GM20000 (cell line): ENCODE measurements around the gene ATP1A4.

ENCODE experiments used
- DNase-seq: peaks from one replicate; pipeline ENCODE4 v3.0.0; 2012; ENCODE audit warnings: low spot score
- CTCF ChIP-seq: IDR thresholded peaks from 2 replicates; pipeline ENCODE4 v1.5.1; 2012; ENCODE audit warnings: mild to moderate bottlenecking, control low read depth; ENCODE audit errors: extremely low read depth, missing control alignments

The ATP1A4 gene

GRCh38 chr1:160166166-160166868, 14.9 kb downstream of the ATP1A4 start:
- no peak for TF ChIP-seq CTCF

GRCh38 chr1:160167056-160167455, 15.7 kb downstream of the ATP1A4 start:
- no peak for TF ChIP-seq CTCF
- no peak for DNase-seq

More at GRCh38 chr1:160166166-160166868, 14.9 kb downstream of the ATP1A4 start:
- DNase-seq, result no peak

- TF ChIP-seq CTCF, result no peak
- DNase-seq, result no peak
Observed at GRCh38 chr1:160167580-160167979, 16.2 kb downstream of the ATP1A4 start.

- DNase-seq, result no peak
- no peak for TF ChIP-seq CTCF
Observed at GRCh38 chr1:160168016-160168415, 16.6 kb downstream of the ATP1A4 start.

GRCh38 chr1:160168609-160169369, 17.4 kb downstream of the ATP1A4 start:
- DNase-seq, result no peak
- TF ChIP-seq CTCF, result no peak

- DNase-seq, result peak; percentile 38
- TF ChIP-seq CTCF, result no peak
Observed at GRCh38 chr1:160169553-160170399, 18.4 kb downstream of the ATP1A4 start.
